GM12878 (cell line): ENCODE data around the gene GAS2L3. TPM values are rescaled to one million over a fixed set of nuclear protein-coding genes. Genes with fewer than 3 reads are reported as not detected.

ENCODE experiments used
- ATAC-seq: fragments of 200-7000 bp; cut with Tn5 transposase; 3 replicates; pipeline ENCODE4 v1.9.1; 2020; ENCODE audit warnings: mild to moderate bottlenecking, moderate library complexity
- BruUV-seq: library from RNA; stranded (reverse); fragments of 400-500 nt; replicated peaks from 2 replicates; lab custom pipeline; 2021; lab: Mats Ljungman, UMichigan
- CTCF ChIA-PET: fragments of 300-600 bp; sonication (Branson Sonifier 250); formaldehyde crosslinking; extraction: SDS; loops from one replicate; lab custom pipeline; 2021; ENCODE audit warnings: inconsistent platforms; lab: Yijun Ruan, JAX
- POLR2A ChIA-PET: fragments of 350-600 bp; formaldehyde crosslinking; extraction: SDS; loops from one replicate; lab custom pipeline; 2021; ENCODE audit warnings: inconsistent platforms; lab: Charles Lee
- RAD21 ChIA-PET: fragments of 300-600 bp; sonication (Branson Sonifier 250); formaldehyde crosslinking; loops from one replicate; lab custom pipeline; 2023; ENCODE audit warnings: antibody characterized with exemption; ENCODE audit not compliant: unreplicated experiment; lab: Charles Lee
- SMC1A ChIA-PET: fragments of 300-600 bp; sonication (Branson Sonifier 250); formaldehyde crosslinking; loops from one replicate; lab custom pipeline; 2023; ENCODE audit not compliant: unreplicated experiment, uncharacterized antibody; lab: Charles Lee
- DNase-seq: peaks from one replicate; pipeline ENCODE4 v3.0.0-alpha.2; 2011; ENCODE audit warnings: low read depth, low spot score
- FAIRE-seq: peaks from 3 replicates; lab custom pipeline; 2011; peaks lifted over from hg19 to GRCh38; lab: Jason Lieb, UNC
- H2AFZ ChIP-seq: 2 replicates; pipeline ENCODE4 v1.6.0; 2011; ENCODE audit warnings: low read depth, low read length, control low read depth; ENCODE audit not compliant: control insufficient read depth
- H3K27ac ChIP-seq: 2 replicates; pipeline ENCODE4 v1.5.1; 2011; ENCODE audit warnings: control low read depth; ENCODE audit not compliant: control insufficient read depth, insufficient read depth
- H3K27me3 ChIP-seq, 2 experiments: replicated peaks in 1 of 2; 2 replicates each; pipeline versions ENCODE4 v1.6.0 to v1.6.1; 2011; ENCODE audit warnings: low read length in 1 of 2; ENCODE audit not compliant: control insufficient read depth in 2 of 2, insufficient read depth in 2 of 2
- H3K36me3 ChIP-seq, 2 experiments: 2 replicates each; pipeline ENCODE4 v1.5.1; 2011; ENCODE audit warnings: low read length in 1 of 2; ENCODE audit not compliant: control insufficient read depth in 2 of 2, insufficient read depth in 2 of 2
- H3K4me1 ChIP-seq: 2 replicates; pipeline ENCODE4 v1.6.1; 2011; ENCODE audit warnings: mild to moderate bottlenecking, low read length, moderate library complexity, mixed read lengths; ENCODE audit not compliant: control insufficient read depth, insufficient read depth
- H3K4me2 ChIP-seq: 2 replicates; pipeline ENCODE4 v1.6.0; 2011; ENCODE audit warnings: control low read depth; ENCODE audit not compliant: control insufficient read depth, insufficient read depth
- H3K4me3 ChIP-seq: fragments of 200-600 bp; sonication (generic); 2 replicates; pipeline ENCODE4 v1.5.1; 2016
- H3K79me2 ChIP-seq: 2 replicates; pipeline ENCODE4 v1.6.0; 2011; ENCODE audit warnings: low read length; ENCODE audit not compliant: control insufficient read depth, insufficient read depth
- H3K9ac ChIP-seq: 2 replicates; pipeline ENCODE4 v1.8.0; 2011; ENCODE audit warnings: low read length, control low read depth, mixed read lengths; ENCODE audit not compliant: control insufficient read depth, insufficient read depth
- H3K9me3 ChIP-seq: replicated peaks from 3 replicates; pipeline ENCODE4 v1.5.1; 2011; ENCODE audit warnings: mild to moderate bottlenecking, low read length; ENCODE audit not compliant: control insufficient read depth, insufficient read depth
- H4K20me1 ChIP-seq: 2 replicates; pipeline ENCODE4 v1.6.0; 2011; ENCODE audit not compliant: control insufficient read depth, insufficient read depth
- BACH1 ChIP-seq: fragments of 450-650 bp; IDR thresholded peaks from 2 replicates; pipeline ENCODE4 v1.6.1; 2017; ENCODE audit warnings: mild to moderate bottlenecking, borderline replicate concordance
- CTCF ChIP-seq, 3 experiments: IDR thresholded peaks in 2 of 3; conservative IDR thresholded peaks in 1 of 3; 2 replicates each; pipeline ENCODE4 v1.5.1; 2011; ENCODE audit warnings: low read depth in 3 of 3, low read length in 3 of 3, mild to moderate bottlenecking in 3 of 3, control low read depth in 2 of 3, moderate library complexity in 2 of 3, inconsistent platforms in 1 of 3, mixed read lengths in 1 of 3; ENCODE audit not compliant: control insufficient read depth in 2 of 3, insufficient read depth in 1 of 3; ENCODE audit errors: extremely low read depth in 1 of 3
- FOXM1 ChIP-seq: IDR thresholded peaks from 2 replicates; pipeline ENCODE4 v1.6.1; 2012; ENCODE audit warnings: low read depth, mild to moderate bottlenecking, inconsistent platforms, low read length, moderate library complexity
- HCFC1 ChIP-seq: fragments of 150-350 bp; IDR thresholded peaks from 2 replicates; pipeline ENCODE4 v1.6.1; 2014; ENCODE audit warnings: low read length
- KLF5 ChIP-seq: fragments of 450-650 bp; IDR thresholded peaks from 2 replicates; pipeline ENCODE4 v1.6.1; 2014; ENCODE audit warnings: mild to moderate bottlenecking; ENCODE audit not compliant: partially characterized antibody
- MXI1 ChIP-seq: fragments of 150-350 bp; IDR thresholded peaks from 2 replicates; pipeline ENCODE4 v1.6.1; 2011; ENCODE audit warnings: low read depth, mild to moderate bottlenecking, inconsistent platforms, low read length, improper control_type of control experiment
- NFYB ChIP-seq: IDR thresholded peaks from 2 replicates; pipeline ENCODE4 v1.6.1; 2011; ENCODE audit warnings: low read depth, mild to moderate bottlenecking, low read length, improper control_type of control experiment, moderate library complexity; ENCODE audit not compliant: insufficient read depth
- RAD21 ChIP-seq: IDR thresholded peaks from 2 replicates; pipeline ENCODE4 v1.6.1; 2011; ENCODE audit warnings: mild to moderate bottlenecking, low read depth, low read length, moderate library complexity; ENCODE audit not compliant: insufficient read depth
- RAD51 ChIP-seq: fragments of 450-650 bp; IDR thresholded peaks from 2 replicates; pipeline ENCODE4 v1.6.1; 2016; ENCODE audit warnings: moderate library complexity, mild to moderate bottlenecking, inconsistent platforms
- SMAD5 ChIP-seq: IDR thresholded peaks from 2 replicates; pipeline ENCODE4 v1.6.1; 2016; ENCODE audit warnings: antibody characterized with exemption, low read depth
- SMC3 ChIP-seq: IDR thresholded peaks from 2 replicates; pipeline ENCODE4 v1.6.1; 2011; ENCODE audit warnings: low read length, improper control_type of control experiment, borderline replicate concordance
- YY1 ChIP-seq: IDR thresholded peaks from 2 replicates; pipeline ENCODE4 v1.6.1; 2011; ENCODE audit warnings: low read depth, mild to moderate bottlenecking, low read length
- ZNF274 ChIP-seq: IDR thresholded peaks from one replicate; pipeline ENCODE4 v1.8.0; 2011; ENCODE audit not compliant: insufficient read length, insufficient read depth
- ZNF384 ChIP-seq: IDR thresholded peaks from 2 replicates; pipeline ENCODE4 v1.6.1; 2012; ENCODE audit warnings: low read depth, mild to moderate bottlenecking, low read length, improper control_type of control experiment, borderline replicate concordance
- WGBS: methylation state at CpG from one replicate; pipeline ENCODE4 v1.1.6; 2016; ENCODE audit warnings: low lambda C conversion rate; ENCODE audit not compliant: insufficient replicate concordance, insufficient coverage; ENCODE audit errors: missing lambda C conversion rate; 5-methylcytosine and 5-hydroxymethylcytosine counted together
- in situ Hi-C: fragments of 300-500 bp; cut with MboI; formaldehyde crosslinking; loops from 9 replicates; pipeline ENCODE4 v1.14.3; 2018; ENCODE audit warnings: mixed read lengths
- intact Hi-C: fragments of 100-400 bp; cut with micrococcal nuclease; formaldehyde crosslinking; loops from one replicate; pipeline ENCODE4 v1.14.2; 2022; ENCODE audit not compliant: unreplicated experiment
- polyA plus RNA-seq, 11 experiments: library from polyadenylated mRNA; depleted of rRNA in 4 of 11; unstranded in 6 of 11; stranded (reverse) in 5 of 11; fragments of >200 nt; fragmentation: Nextera tagmentation in 4 of 11; fragmentation: Illumina TruSeq in 1 of 11; extraction: Ambion mirVana in 4 of 11; extraction: Trizol in 1 of 11; gene quantifications; 1 replicate in 1 of 11; 2 replicates in 10 of 11; pipeline versions ENCODE4 v1.2.1 to v1.2.3, GENCODE V29; 2011 to 2016; ENCODE audit warnings: inconsistent platforms in 2 of 11, missing spikeins in 2 of 11, low read depth in 1 of 11
- total RNA-seq, 4 experiments: library from RNA; depleted of rRNA in 3 of 4; stranded (reverse); fragments of >200 nt in 3 of 4; fragmentation: Illumina TruSeq in 1 of 4; extraction: Trizol in 1 of 4; gene quantifications; 2 replicates each; pipeline versions ENCODE4 v1.2.1 to v1.2.3, GENCODE V29; 2013 to 2021

Gene GAS2L3
- total and polyA plus RNA-seq, 10 of the 15 experiments (the other 5 are each of a cell fraction or from before 2014, with no cell fraction given): 0.46 to 6.6 (median 2.4) TPM

- TF ChIP-seq FOXM1: no peak
Measured at GRCh38 chr12:100666588-100666987, 93.1 kb downstream of the GAS2L3 start (continued).

- ATAC-seq (peak; percentile 94), FAIRE-seq (peak; percentile 61), DNase-seq (no peak)
- Histone ChIP-seq H2AFZ (no peak overlapping the region), H4K20me1 (peaks cover 3% of the 10 kb centered on the region; the same call in 1 of the 2 replicates), H3K27me3 (no peaks in the 10 kb centered on the region; a peak in 2 of 4 replicates), H3K9me3 (no peaks in the 10 kb centered on the region), H3K27ac (no peak overlapping the region), H3K79me2 (no peaks in the 10 kb centered on the region), H3K9ac (no peak overlapping the region), H3K36me3 (no peaks in the 10 kb centered on the region), H3K4me2 (no peak overlapping the region), H3K4me3 (no peak overlapping the region), H3K4me1 (no peaks in the 10 kb centered on the region)
- intact Hi-C loops (loop anchor here (1.0 to 5.0 kb wide), 2 partner anchors 72 to 102 kb away; no protein-coding TSS in a partner anchor), in situ Hi-C loops (loop anchor here (10.0 kb wide), 1 partner anchor 314 kb away; the partner anchor contains the start of gene SLC17A8)
- ChIA-PET RAD21 (no interaction called here), CTCF (no interaction called here), POLR2A (no interaction called here), SMC1A (no interaction called here)
- no TSS peak for BruUV-seq
- WGBS: 36% methylated on average over 9 of the region's 9 CpGs
- TF ChIP-seq NFYB: no peak
- TF ChIP-seq SMAD5: no peak
- TF ChIP-seq YY1: 0 out of 2 replicates have a peak, but pooled peaks have one; percentile 36
- no peak for TF ChIP-seq ZNF384
- no peak for TF ChIP-seq ZNF274
- no peak for TF ChIP-seq HCFC1
- no peak for TF ChIP-seq RAD51
- TF ChIP-seq CTCF (IDR thresholded peaks at IDR 0.05 in 2 of 3, conservative IDR thresholded peaks at IDR 0.05 in 1 of 3; ENCODE audit: control insufficient read depth in 2 of 3, extremely low read depth in 1 of 3, insufficient read depth in 1 of 3, low read depth in 3 of 3, low read length in 3 of 3): peak; percentile 80 to 93 (median 89)
- no peak for TF ChIP-seq KLF5
- peak; percentile 66 for TF ChIP-seq RAD21
- TF ChIP-seq MXI1: 0 out of 2 replicates have a peak, but pooled peaks have one; percentile 26
- no peak for TF ChIP-seq BACH1
- peak; percentile 74 for TF ChIP-seq SMC3
Measured at GRCh38 chr12:100668945-100669536, 95.6 kb downstream of the GAS2L3 start.
